ENCODE results near the gene ZNF526. TPM values are rescaled to one million over a fixed set of nuclear protein-coding genes. Genes with fewer than 3 reads are reported as not detected.
A peak's percentile ranks its signal among the peaks of the same experiment; 100 is the strongest.

ZNF526 gene
- total RNA-seq, 2 donors from 2014 or later, result 18.5 to 23.7 TPM

DNA sequence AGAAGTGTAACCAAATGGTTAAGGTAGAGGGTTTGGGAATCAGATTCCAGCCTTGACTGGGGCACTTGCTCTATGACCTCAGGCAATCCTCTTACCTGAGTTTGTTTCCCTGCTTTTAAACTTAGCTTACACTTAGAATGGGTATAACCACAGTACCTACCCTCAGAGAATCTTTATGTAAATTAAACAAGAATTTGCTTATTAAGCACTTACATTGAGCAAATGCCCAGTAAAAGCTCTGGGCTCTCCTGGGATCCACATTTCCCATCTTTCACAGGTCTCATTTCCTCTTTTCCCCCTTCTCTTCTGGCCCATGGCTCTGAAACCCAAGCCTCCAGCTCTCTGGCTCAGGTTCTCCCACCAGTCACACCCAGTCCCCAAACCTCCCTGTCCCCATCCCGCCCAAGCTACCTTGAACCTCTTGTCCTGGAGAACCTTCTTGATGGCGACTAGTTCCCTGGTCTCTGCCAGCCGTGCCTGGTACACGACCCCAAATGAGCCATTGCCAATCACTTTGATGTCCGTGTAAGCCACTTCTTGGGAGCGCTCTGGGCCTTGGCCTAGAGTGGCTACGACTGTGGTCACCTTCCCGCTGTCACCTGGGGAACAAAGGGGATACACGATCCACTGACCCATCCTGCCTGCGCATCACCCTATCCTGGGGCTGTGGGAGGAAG is 19.6 kb downstream of the ZNF526 start:
- H3K4me3 Mint-ChIP-seq, result peak overlapping the region; percentile 38
- H3K36me3 Mint-ChIP-seq, result peaks cover 6% of the 10 kb centered on the region
- H3K4me1 Mint-ChIP-seq (ENCODE audit: low read depth in 2 of 2), result peaks cover 43 to 49% of the 10 kb centered on the region in 2 donors
- DNase-seq (ENCODE audit: low spot score), result no peak
- no peak for ATAC-seq
- H3K27me3 Mint-ChIP-seq, result no peaks in the 10 kb centered on the region
- H3K9me3 Mint-ChIP-seq, result no peaks in the 10 kb centered on the region
- peak overlapping the region; percentile 96 to 97 for H3K27ac Mint-ChIP-seq

DNA sequence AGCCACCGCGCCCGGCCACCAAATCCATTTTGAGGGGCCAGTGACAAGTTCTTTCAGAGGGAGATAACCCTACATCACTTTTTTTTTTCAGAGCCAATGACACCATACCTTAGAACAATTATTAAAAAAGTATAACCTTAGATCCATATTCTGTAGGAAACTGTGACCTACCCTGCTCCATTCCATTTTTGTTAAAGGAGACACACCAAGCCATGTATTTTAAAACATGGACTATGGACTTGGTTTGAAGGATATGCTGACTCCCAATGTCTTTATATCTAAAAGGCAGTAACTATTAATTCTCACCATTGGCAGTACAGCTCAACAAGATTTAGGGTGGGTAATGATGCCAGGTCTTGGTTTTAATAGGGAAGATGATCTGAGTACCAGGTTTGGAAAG is 21.2 kb downstream of the ZNF526 start:
- no peak for ATAC-seq
- Mint-ChIP-seq H3K4me3 (peak overlapping the region; percentile 91), H3K4me1 (ENCODE audit: low read depth in 2 of 2) (peaks cover 40 to 57% of the 10 kb centered on the region in 2 donors), H3K36me3 (peaks cover 6% of the 10 kb centered on the region), H3K27ac (peak overlapping the region; percentile 96 to 97), H3K27me3 (no peaks in the 10 kb centered on the region), H3K9me3 (no peaks in the 10 kb centered on the region)
- no peak for DNase-seq (ENCODE audit: low spot score)

DNA sequence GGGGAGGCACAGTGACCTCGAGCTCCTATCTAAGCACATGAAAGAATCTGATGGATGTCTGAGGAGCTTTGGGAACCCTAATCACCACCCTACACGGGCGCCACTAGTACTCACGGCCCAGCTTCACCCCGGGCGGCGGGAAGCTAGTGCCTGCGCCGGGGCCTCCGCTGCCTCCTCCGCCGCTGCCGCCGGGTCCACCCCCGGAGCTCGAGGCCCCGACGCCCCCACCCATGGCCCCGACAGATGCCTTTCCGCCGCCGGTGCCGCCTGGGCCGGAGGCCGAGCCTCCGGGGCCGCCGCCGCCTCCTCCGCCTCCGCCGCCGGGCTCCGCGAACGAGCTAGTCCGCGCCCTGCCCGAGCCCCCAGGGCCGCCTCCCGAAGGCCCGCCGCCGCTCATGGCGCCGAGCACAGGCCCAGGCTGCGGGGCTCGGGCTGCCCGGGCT is 22.0 kb downstream of the ZNF526 start:
- H3K4me1 Mint-ChIP-seq (ENCODE audit: low read depth in 2 of 2), result peaks cover 36 to 57% of the 10 kb centered on the region in 2 donors
- H3K4me3 Mint-ChIP-seq, result peak overlapping the region; percentile 92
- ATAC-seq, result peak in 1 of 2 donors; percentile 1
- H3K27ac Mint-ChIP-seq, result peak overlapping the region; percentile 96 to 97
- peaks cover 6% of the 10 kb centered on the region for H3K36me3 Mint-ChIP-seq
- H3K9me3 Mint-ChIP-seq, result no peaks in the 10 kb centered on the region
- DNase-seq (ENCODE audit: low spot score), result peak; percentile 66
- no peaks in the 10 kb centered on the region for H3K27me3 Mint-ChIP-seq

DNA sequence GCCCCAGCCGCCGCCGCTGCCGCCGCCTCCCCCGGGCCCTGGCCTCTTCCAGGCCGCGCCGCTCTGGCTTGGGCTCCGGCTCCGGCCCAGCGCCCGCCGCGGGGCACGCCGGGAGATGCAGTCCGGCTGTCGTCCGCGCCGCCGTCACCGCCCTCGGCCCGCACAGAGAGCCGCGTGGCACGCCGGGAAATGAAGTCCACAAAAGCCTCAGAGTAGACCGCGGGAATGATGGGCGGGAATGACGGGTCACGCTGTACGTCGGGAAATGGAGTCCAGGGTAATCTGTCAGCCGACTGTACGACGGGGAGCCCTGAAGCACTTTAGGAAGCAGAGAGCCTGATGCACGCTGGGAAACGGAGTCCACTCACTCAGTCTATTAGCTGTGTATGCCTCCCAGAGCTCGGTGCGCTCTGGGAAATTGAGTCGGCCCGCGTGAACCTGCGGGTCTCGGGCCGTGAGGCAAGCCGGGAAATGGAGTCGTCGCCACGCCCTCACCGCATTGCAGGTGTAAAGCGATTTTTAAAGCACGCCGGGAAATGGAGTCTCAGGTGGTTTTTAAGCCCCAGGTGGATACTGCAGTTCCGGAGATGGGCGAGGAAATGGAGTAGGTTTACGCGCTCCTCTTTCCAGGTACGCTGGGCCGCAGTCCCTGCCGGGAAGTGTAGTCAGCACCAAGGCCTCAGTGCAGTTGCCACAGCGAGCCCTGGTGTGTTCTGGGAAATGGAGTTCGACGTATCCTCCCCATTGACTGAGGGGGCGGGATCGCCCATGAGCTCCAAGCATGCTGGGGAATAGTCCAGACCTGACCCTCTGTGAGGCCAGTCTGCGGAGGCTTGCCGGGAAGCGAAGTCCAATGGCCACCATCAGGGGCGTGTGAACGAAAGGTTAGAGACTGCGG is 22.6 kb downstream of the ZNF526 start, which contains the start of gene GSK3A:
Gene GSK3A (minus strand): TSS at position 91 of the 898 bp plus-strand sequence. CDS start 137 bp downstream, outside the sequence.
- Mint-ChIP-seq H3K27ac (peak within 1 kb of the TSS; percentile 96 to 97), H3K4me3 (peak within 1 kb of the TSS; percentile 92), H3K4me1 (ENCODE audit: low read depth in 2 of 2) (peaks cover 36 to 57% of the 10 kb centered on the region in 2 donors), H3K27me3 (no peaks in the 10 kb centered on the region), H3K9me3 (no peaks in the 10 kb centered on the region), H3K36me3 (peaks cover 6% of the 10 kb centered on the region)
- DNase-seq (ENCODE audit: low spot score) (peak; percentile 98), ATAC-seq (peak; percentile 86 to 91)

DNA sequence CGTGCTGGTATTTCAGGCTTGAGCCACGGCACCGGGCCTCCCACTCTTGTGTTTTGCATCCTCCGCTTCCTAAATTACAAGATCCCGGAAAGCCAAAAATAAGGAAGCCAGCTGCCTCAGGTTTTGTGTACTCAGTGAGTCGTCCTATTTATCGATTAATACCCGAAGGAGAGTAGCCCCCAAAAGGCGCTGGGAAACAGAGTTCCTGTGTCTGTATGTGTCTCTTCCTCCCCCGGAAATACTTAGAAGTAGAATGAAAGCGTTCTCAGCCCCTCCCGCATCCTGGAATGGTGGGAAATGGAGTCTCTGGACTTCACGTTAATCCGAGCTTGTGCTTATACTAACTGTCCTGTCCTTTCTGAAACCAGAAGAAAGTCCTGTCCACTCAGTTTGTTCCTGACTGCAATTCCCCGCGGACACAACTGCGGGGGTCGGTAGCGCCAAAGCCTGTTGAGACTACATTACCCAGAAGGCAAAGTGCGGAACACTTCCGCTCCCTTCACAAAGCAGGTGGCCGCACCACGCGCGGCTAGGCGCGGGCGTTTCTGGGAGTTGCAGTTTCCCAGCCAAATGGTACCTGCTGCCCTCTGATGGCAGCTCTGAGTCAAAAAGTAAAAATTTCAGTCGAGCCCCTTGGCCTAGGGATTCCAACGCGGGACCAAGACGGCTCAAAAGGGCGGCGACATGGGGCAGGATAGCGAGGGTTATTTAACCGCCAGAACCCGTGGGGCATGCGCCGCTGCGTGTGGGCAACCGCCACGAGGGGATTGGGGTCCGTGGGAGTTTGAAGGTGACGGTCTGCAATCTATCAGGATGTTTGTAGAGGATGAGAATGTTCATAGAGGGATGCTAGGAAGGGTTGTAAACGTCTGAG is 24.5 kb downstream of the ZNF526 start:
- peaks cover 6% of the 10 kb centered on the region for H3K36me3 Mint-ChIP-seq

DNA sequence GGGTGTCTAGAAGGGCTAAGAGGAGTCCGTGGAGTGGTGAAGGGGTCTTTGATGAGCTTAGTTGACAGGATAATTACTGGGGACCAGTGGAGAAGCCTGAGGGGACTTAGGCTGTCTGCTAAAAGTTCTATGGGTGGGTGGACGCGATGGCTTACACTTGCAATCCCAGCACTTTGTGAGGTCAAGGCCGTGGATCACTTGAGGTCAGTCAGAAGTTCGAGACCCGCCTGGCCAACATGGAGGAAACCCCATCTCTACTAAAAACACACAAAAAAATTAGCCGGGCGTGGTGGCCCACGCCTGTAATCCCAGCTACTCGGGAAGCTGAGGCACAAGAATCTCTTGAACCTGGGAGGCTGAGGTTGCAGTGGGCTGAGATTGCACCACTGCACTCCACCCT is 25.1 kb downstream of the ZNF526 start:
- Mint-ChIP-seq H3K4me3 (peak overlapping the region; percentile 98), H3K9me3 (no peaks in the 10 kb centered on the region), H3K27ac (peak overlapping the region; percentile 94 to 97), H3K27me3 (no peaks in the 10 kb centered on the region), H3K36me3 (peaks cover 3% of the 10 kb centered on the region), H3K4me1 (ENCODE audit: low read depth in 2 of 2) (peaks cover 27 to 43% of the 10 kb centered on the region in 2 donors)
- ATAC-seq, result no peak
- no peak for DNase-seq (ENCODE audit: low spot score)

More for the DNA sequence above, 24.5 kb downstream of the ZNF526 start:
- Mint-ChIP-seq H3K9me3 (no peaks in the 10 kb centered on the region), H3K27ac (peak overlapping the region; percentile 94 to 97), H3K4me3 (peak overlapping the region; percentile 98), H3K4me1 (ENCODE audit: low read depth in 2 of 2) (peaks cover 33 to 49% of the 10 kb centered on the region in 2 donors), H3K27me3 (no peaks in the 10 kb centered on the region)
- ATAC-seq, result peak; percentile 63 to 73
- peak; percentile 93 for DNase-seq (ENCODE audit: low spot score)

DNA sequence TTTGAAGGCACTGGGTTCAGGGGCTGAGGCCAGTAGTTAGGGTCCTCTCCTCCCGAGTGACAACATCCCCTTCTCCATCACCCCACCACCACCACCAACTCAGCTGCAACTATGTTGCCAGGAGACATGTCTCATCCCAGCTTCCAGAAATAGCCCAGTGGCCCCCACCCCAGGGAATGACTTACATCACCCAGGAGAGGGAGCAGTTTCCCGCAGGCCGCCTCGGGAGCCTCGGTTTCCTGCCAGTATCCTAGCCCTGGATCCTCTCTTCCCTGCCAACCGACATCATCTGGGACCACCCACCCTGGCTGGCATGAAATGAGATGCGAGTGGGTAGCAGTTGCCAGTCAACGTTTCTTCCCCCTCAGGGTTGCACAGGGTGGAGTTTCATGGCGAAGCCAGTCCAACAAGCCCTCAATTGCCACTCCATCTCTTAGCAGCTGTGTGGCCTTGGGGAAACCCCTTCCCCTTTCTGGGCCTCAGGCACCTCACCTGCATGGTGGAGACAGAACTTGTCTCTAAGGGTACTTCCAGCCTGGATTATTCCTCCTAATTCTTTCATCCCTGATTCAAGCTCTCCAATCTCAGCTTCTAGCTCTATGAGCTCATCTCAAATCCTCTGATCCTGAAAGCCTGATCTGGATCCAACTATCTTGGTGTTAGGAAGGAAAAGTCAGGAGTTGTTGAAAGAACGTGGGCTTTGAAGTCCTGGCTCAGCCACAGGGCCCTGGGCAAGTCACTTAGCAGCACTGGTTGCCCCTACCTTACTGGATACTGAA is 26.2 kb downstream of the ZNF526 start:
- peak overlapping the region; percentile 39 to 97 for H3K27ac Mint-ChIP-seq
- no peak overlapping the region for H3K4me3 Mint-ChIP-seq

DNA sequence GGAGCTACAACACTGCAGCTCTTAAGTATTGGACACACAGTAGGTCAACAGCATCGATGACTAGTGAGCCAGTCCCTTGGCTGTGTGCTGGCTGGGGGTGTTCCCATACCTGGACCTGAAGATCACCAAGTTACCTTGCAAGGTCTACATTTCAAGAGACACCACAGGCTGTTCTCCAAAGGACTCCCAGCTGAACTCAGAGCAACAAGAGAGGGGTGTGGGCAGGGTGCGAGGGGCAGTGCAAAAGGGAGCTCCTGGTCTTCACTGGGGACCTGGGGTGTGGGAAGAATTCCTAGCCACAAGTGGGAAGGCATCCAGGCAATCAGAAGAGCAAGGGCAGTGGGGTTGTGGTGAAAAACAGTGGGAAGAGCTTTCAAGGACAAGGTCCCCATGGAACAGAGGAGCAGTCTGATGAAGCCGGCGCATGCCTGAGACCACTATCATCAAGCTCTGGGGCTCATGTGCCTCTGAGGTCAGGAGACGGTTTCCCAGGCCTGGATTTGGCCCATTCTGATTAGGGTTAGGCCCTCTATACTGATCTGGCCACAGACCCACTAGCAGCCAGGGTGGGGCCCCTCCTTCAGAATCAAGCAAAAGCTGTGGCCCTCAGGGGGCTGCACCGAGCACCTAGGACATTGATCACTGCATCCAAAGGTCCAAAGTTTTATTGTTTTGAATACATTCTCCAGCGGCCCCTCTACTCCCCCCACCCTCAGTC is 27.0 kb downstream of the ZNF526 start:
- Mint-ChIP-seq H3K27ac (peak overlapping the region in 1 of 2 donors; percentile 39), H3K27me3 (no peaks in the 10 kb centered on the region), H3K36me3 (no peaks in the 10 kb centered on the region), H3K9me3 (no peaks in the 10 kb centered on the region), H3K4me1 (ENCODE audit: low read depth in 2 of 2) (peaks cover 28 to 35% of the 10 kb centered on the region in 2 donors), H3K4me3 (no peak overlapping the region)
- DNase-seq (ENCODE audit: low spot score), result no peak
- ATAC-seq, result no peak

More for the DNA sequence above, 26.2 kb downstream of the ZNF526 start:
- DNase-seq (ENCODE audit: low spot score) (no peak), ATAC-seq (no peak)
- Mint-ChIP-seq H3K9me3 (no peaks in the 10 kb centered on the region), H3K27me3 (no peaks in the 10 kb centered on the region), H3K36me3 (no peaks in the 10 kb centered on the region), H3K4me1 (ENCODE audit: low read depth in 2 of 2) (peaks cover 22 to 34% of the 10 kb centered on the region in 2 donors)

DNA sequence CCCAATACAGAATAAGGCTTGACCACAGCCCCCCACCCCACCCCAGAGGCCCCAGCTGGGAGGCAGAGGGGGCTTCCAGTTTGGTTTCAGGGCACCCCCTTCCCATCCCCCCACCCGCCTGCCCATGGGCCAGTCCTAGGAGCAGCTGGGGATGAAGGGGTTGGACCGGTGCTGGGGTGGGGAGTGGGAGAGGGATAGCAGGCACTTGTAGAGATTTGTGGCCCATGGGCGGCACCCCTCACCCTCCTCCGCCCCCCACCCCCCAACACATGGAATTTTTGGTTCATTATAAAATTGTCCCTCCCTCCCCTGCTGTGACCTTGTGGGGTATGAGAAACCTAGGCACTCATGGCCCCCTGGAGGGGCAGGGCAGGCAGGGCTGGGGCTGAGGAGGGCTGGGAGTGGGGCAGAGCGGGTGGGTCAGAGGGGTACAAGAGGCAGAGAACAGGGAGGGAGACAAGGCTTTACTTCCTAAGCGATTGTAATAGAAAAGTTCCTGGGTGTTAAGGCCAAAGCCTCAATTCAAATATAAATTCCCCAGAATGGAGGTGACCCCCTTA is 27.6 kb downstream of the ZNF526 start:
- H3K4me1 Mint-ChIP-seq (ENCODE audit: low read depth in 2 of 2), result peaks cover 34 to 37% of the 10 kb centered on the region in 2 donors
- no peaks in the 10 kb centered on the region for H3K36me3 Mint-ChIP-seq
- H3K27ac Mint-ChIP-seq, result no peak overlapping the region
- no peak for ATAC-seq
- no peak overlapping the region for H3K4me3 Mint-ChIP-seq
- H3K9me3 Mint-ChIP-seq, result no peaks in the 10 kb centered on the region
- H3K27me3 Mint-ChIP-seq, result no peaks in the 10 kb centered on the region
- DNase-seq (ENCODE audit: low spot score), result no peak

DNA sequence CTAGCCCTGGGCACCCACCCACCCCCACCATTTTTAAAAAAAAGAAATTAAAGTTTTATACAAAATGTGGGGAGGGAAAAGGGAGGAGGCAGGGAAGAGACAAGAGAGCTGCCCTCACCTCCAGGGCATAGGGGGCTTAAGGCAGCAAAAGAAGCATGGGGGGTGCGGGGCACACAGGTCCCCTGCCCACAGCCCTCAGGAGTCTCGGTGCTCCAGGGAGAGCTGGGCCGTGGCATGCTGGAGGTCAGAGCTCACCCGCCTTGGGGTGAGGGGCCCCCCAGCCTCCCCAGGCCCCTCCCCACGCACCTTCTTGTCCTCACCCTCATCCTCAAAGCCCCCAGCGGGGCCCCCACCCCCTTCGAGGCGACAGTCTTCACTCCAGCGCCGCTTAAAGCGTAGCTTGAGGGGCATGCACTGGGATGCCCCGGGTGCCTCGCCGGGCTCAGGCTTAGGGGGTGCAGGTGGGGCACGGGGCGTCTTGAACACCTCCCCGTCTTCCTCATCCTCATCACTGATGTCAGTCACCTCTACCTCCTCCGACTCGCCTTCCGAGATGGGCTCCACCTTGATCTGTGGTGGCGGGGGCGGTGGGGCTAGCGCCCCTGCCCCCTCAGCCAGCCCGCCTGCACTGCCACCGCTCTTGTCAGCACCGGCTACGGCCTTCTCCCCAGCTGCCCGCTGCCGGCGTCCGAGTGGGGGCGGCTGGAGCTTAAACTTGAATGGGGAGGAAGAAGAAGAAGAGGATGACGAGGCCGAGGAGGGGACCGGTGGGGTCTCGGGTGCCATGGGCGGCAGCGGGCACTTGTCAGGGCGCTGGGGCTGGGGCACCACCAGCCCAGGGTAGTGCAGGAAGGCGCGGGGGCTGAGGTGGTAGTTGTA is 28.4 kb downstream of the ZNF526 start:
- DNase-seq (ENCODE audit: low spot score) (no peak), ATAC-seq (no peak)
- Mint-ChIP-seq H3K36me3 (no peaks in the 10 kb centered on the region), H3K27me3 (no peaks in the 10 kb centered on the region), H3K4me3 (no peak overlapping the region), H3K27ac (no peak overlapping the region), H3K9me3 (no peaks in the 10 kb centered on the region), H3K4me1 (ENCODE audit: low read depth in 2 of 2) (peaks cover 32 to 34% of the 10 kb centered on the region in 2 donors)

DNA sequence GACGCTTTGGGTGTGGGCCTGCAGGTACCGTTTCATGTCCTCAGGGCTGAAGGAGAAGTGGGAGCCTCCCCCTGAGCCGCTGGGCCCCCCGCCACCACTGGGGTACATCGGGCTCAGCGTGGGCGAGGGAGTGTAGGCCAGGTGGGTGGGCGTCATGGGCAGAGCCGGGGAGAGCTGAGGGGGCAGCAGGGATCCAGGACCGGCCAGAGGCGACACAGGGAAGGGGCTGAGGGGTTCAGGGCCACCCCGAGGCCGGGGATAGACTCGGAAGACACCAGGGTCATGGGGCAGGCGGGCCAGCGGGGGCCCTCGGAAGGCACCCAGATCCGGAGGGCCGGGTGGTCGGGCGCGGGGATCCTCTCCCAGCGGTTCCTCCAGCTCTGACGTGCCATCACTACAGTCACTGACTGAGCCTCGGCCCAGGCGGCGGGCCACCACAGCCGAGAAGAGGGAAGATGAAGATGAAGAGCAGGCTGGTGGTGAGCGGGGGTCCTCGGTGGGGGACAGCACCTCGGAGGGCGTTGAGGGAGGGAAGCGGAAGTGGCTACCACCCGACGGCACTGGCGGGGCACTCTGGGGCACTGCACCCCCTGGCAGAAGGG is 29.1 kb downstream of the ZNF526 start:
- DNase-seq (ENCODE audit: low spot score), result no peak
- no peak for ATAC-seq
- no peaks in the 10 kb centered on the region for H3K36me3 Mint-ChIP-seq
- no peaks in the 10 kb centered on the region for H3K9me3 Mint-ChIP-seq
- H3K4me1 Mint-ChIP-seq (ENCODE audit: low read depth in 2 of 2), result peaks cover 28 to 33% of the 10 kb centered on the region in 2 donors
- H3K27ac Mint-ChIP-seq, result no peak overlapping the region
- H3K4me3 Mint-ChIP-seq, result no peak overlapping the region
- H3K27me3 Mint-ChIP-seq, result no peaks in the 10 kb centered on the region

Data from natural killer cell treated with Interleukin-12 subunit alpha and Interleukin-12 subunit beta and Interleukin-15 and Interleukin-18, amount 100 ng/mL, for 72 hours (primary cell).